Neutrophil (primary cell): ENCODE data around the gene L3MBTL4.
A peak's percentile ranks its signal among the peaks of the same experiment; 100 is the strongest.

ENCODE experiments used
- H3K27ac ChIP-seq: fragments of 200-600 bp; sonication (generic); 2 replicates; pipeline ENCODE4 v1.5.1; 2016; ENCODE audit warnings: mild to moderate bottlenecking, moderate library complexity
- H3K27me3 ChIP-seq: fragments of 200-600 bp; sonication (generic); 2 replicates; pipeline ENCODE4 v1.6.0; 2016; ENCODE audit warnings: mild to moderate bottlenecking
- H3K36me3 ChIP-seq: fragments of 200-600 bp; sonication (generic); 2 replicates; pipeline ENCODE4 v1.5.1; 2017
- H3K4me1 ChIP-seq, 2 experiments: fragments of 200-600 bp in 1 of 2; sonication (generic) in 1 of 2; 1 replicate in 1 of 2; 2 replicates in 1 of 2; pipeline versions ENCODE4 v1.5.1 to v1.6.1; 2013 to 2016; ENCODE audit warnings: low read depth in 1 of 2, low read length in 1 of 2, mild to moderate bottlenecking in 1 of 2, moderate library complexity in 1 of 2; ENCODE audit not compliant: control insufficient read depth in 1 of 2, insufficient read depth in 1 of 2
- H3K4me3 ChIP-seq, 2 experiments: fragments of 200-600 bp in 1 of 2; sonication (generic) in 1 of 2; 1 replicate in 1 of 2; 2 replicates in 1 of 2; pipeline ENCODE4 v1.5.1; 2013 to 2016; ENCODE audit warnings: low read depth in 1 of 2, low read length in 1 of 2, mild to moderate bottlenecking in 1 of 2, moderate library complexity in 1 of 2
- H3K9me3 ChIP-seq: fragments of 200-600 bp; sonication (generic); 2 replicates; pipeline ENCODE4 v1.5.1; 2016
- CTCF ChIP-seq: fragments of 200-600 bp; sonication (generic); IDR thresholded peaks from 2 replicates; pipeline ENCODE4 v1.5.1; 2016; ENCODE audit warnings: antibody characterized with exemption

The L3MBTL4 gene

GRCh38 chr18:6414723-6415417, at the start of gene L3MBTL4:
TSS of gene L3MBTL4 (minus strand) at chr18:6414911. CDS start at chr18:6311625, 103,286 bp downstream.
- peak within 1 kb of the TSS in 1 of 2 experiments; percentile 50 for H3K4me3 ChIP-seq
- H3K4me1 ChIP-seq: peaks cover 0 to 13% of the 10 kb centered on the region in 2 experiments
- H3K27me3 ChIP-seq: peaks cover 71% of the 10 kb centered on the region
- no peak within 1 kb of the TSS for H3K27ac ChIP-seq
- no peak for TF ChIP-seq CTCF
- H3K9me3 ChIP-seq: no peaks in the 10 kb centered on the region
- no peaks in the 10 kb centered on the region for H3K36me3 ChIP-seq

- TF ChIP-seq CTCF: no peak
- no peak overlapping the region for H3K4me3 ChIP-seq
- no peak overlapping the region for H3K27ac ChIP-seq
- H3K4me1 ChIP-seq: no peaks in the 10 kb centered on the region
- H3K27me3 ChIP-seq: no peaks in the 10 kb centered on the region
- no peaks in the 10 kb centered on the region for H3K9me3 ChIP-seq
- H3K36me3 ChIP-seq: no peaks in the 10 kb centered on the region
Observed at GRCh38 chr18:6452194-6452593, 37.5 kb upstream of the L3MBTL4 start.

- no peak for TF ChIP-seq CTCF
- Histone ChIP-seq H3K27ac (no peak overlapping the region), H3K4me3 (no peak overlapping the region), H3K9me3 (no peaks in the 10 kb centered on the region), H3K36me3 (no peaks in the 10 kb centered on the region), H3K27me3 (no peaks in the 10 kb centered on the region), H3K4me1 (no peaks in the 10 kb centered on the region)
Observed at GRCh38 chr18:6449213-6449612, 34.5 kb upstream of the L3MBTL4 start.

- no peak overlapping the region for H3K4me3 ChIP-seq
- TF ChIP-seq CTCF: no peak
- H3K36me3 ChIP-seq: no peaks in the 10 kb centered on the region
- H3K4me1 ChIP-seq: no peaks in the 10 kb centered on the region
- H3K27ac ChIP-seq: no peak overlapping the region
- H3K9me3 ChIP-seq: no peaks in the 10 kb centered on the region
- no peaks in the 10 kb centered on the region for H3K27me3 ChIP-seq
Observed at GRCh38 chr18:6444466-6445228, 29.9 kb upstream of the L3MBTL4 start.

GRCh38 chr18:6441200-6441599, 26.5 kb upstream of the L3MBTL4 start:
- H3K9me3 ChIP-seq: no peaks in the 10 kb centered on the region
- no peak overlapping the region for H3K27ac ChIP-seq
- TF ChIP-seq CTCF: no peak
- no peaks in the 10 kb centered on the region for H3K36me3 ChIP-seq
- no peak overlapping the region for H3K4me3 ChIP-seq
- H3K27me3 ChIP-seq: no peaks in the 10 kb centered on the region
- H3K4me1 ChIP-seq: no peaks in the 10 kb centered on the region
